Progenitor cell of endocrine pancreas (in vitro differentiated cells): ENCODE results near the gene AK9. TPM values are rescaled to one million over a fixed set of nuclear protein-coding genes. Genes with fewer than 3 reads are reported as not detected.
A peak's percentile ranks its signal among the peaks of the same experiment; 100 is the strongest.
"Not testable (repeated sequence)": the region's sequence is repeated elsewhere in the genome, so short reads cannot be mapped to it uniquely, and the experiment has no call there.

Experiments
- DNase-seq: peaks from one replicate; pipeline ENCODE4 v3.0.0; 2021; ENCODE audit warnings: low spot score; ENCODE audit not compliant: unreplicated experiment
- H3K27ac Mint-ChIP-seq: 2 replicates; pipeline ENCODE4 v1.8.0; 2021; ENCODE audit warnings: mild to moderate bottlenecking, moderate library complexity, mixed read lengths
- H3K27me3 Mint-ChIP-seq: 2 replicates; pipeline ENCODE4 v1.8.0; 2021; ENCODE audit warnings: mixed read lengths
- H3K36me3 Mint-ChIP-seq: 2 replicates; pipeline ENCODE4 v1.8.0; 2022; ENCODE audit warnings: mixed read lengths; ENCODE audit not compliant: insufficient read depth
- H3K4me1 Mint-ChIP-seq: 2 replicates; pipeline ENCODE4 v1.8.0; 2021; ENCODE audit warnings: low read depth, mixed read lengths
- H3K4me3 Mint-ChIP-seq: 2 replicates; pipeline ENCODE4 v1.8.0; 2021; ENCODE audit warnings: low read depth, mild to moderate bottlenecking, moderate library complexity, mixed read lengths
- H3K9me3 Mint-ChIP-seq: 2 replicates; pipeline ENCODE4 v1.8.0; 2021; ENCODE audit warnings: low read depth, mixed read lengths
- total RNA-seq: library from RNA; stranded (reverse); gene quantifications from 2 replicates; pipeline ENCODE4 v1.2.1, GENCODE V29; 2021
- TF ChIP-seq, protein P1 (sequence below): fragments of 200-600 bp; sonication (generic); IDR thresholded peaks from one replicate; pipeline ENCODE4 v1.5.0; 2021; ENCODE audit warnings: antibody characterized with exemption, mild to moderate bottlenecking; ENCODE audit not compliant: unreplicated experiment

AK9 gene
- total RNA-seq, 1 donor from 2014 or later = 12.8 TPM

DNA sequence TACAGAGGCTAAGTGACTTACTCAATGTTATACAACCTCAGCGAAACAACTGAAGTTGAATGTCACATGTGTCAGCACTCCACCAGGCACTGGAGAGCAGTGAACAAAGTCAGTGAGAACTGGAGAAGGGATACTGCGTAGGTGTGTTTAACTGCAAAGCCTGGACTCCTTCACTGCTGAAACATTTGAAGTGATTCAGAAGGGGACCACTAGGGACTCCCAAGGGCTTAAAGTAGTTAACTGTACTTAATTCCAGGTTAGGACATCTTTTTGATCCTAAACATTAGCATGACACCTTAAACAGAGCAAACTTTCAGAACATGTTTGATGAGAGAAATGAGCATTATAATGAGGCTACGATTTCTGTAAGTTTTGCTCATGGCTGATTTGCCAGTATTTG lies 163.0 kb downstream of the AK9 start:
- no peaks in the 10 kb centered on the region for H3K4me1 Mint-ChIP-seq
- peaks cover 11% of the 10 kb centered on the region for H3K9me3 Mint-ChIP-seq
- H3K27ac Mint-ChIP-seq = no peak overlapping the region
- DNase-seq = no peak
- no peaks in the 10 kb centered on the region for H3K27me3 Mint-ChIP-seq
- H3K4me3 Mint-ChIP-seq = no peak overlapping the region
- H3K36me3 Mint-ChIP-seq = peaks cover 4% of the 10 kb centered on the region
- TF ChIP-seq, protein P1, sequence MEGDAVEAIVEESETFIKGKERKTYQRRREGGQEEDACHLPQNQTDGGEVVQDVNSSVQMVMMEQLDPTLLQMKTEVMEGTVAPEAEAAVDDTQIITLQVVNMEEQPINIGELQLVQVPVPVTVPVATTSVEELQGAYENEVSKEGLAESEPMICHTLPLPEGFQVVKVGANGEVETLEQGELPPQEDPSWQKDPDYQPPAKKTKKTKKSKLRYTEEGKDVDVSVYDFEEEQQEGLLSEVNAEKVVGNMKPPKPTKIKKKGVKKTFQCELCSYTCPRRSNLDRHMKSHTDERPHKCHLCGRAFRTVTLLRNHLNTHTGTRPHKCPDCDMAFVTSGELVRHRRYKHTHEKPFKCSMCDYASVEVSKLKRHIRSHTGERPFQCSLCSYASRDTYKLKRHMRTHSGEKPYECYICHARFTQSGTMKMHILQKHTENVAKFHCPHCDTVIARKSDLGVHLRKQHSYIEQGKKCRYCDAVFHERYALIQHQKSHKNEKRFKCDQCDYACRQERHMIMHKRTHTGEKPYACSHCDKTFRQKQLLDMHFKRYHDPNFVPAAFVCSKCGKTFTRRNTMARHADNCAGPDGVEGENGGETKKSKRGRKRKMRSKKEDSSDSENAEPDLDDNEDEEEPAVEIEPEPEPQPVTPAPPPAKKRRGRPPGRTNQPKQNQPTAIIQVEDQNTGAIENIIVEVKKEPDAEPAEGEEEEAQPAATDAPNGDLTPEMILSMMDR = peak; percentile 52

GRCh38 chr6:109526905-109527628 lies 163.9 kb downstream of the AK9 start:
- no peaks in the 10 kb centered on the region for H3K27me3 Mint-ChIP-seq
- no peak overlapping the region for H3K27ac Mint-ChIP-seq
- peaks cover 4% of the 10 kb centered on the region for H3K36me3 Mint-ChIP-seq
- peak; percentile 22 for DNase-seq
- TF ChIP-seq, protein P1 = peak; percentile 66
- H3K4me1 Mint-ChIP-seq = no peaks in the 10 kb centered on the region
- H3K9me3 Mint-ChIP-seq = peaks cover 11% of the 10 kb centered on the region
- H3K4me3 Mint-ChIP-seq = no peak overlapping the region

GRCh38 chr6:109524129-109524528 lies 166.9 kb downstream of the AK9 start:
- H3K27me3 Mint-ChIP-seq = no peaks in the 10 kb centered on the region
- no peak overlapping the region for H3K4me3 Mint-ChIP-seq
- H3K4me1 Mint-ChIP-seq = no peaks in the 10 kb centered on the region
- H3K27ac Mint-ChIP-seq = no peak overlapping the region
- peaks cover 11% of the 10 kb centered on the region for H3K9me3 Mint-ChIP-seq
- TF ChIP-seq, protein P1 = no peak
- no peak for DNase-seq
- peaks cover 4% of the 10 kb centered on the region for H3K36me3 Mint-ChIP-seq

- TF ChIP-seq, protein P1 = no peak
- DNase-seq = no peak
- no peak overlapping the region for H3K27ac Mint-ChIP-seq
- peaks cover 4% of the 10 kb centered on the region for H3K36me3 Mint-ChIP-seq
- no peaks in the 10 kb centered on the region for H3K4me1 Mint-ChIP-seq
- H3K27me3 Mint-ChIP-seq = no peaks in the 10 kb centered on the region
- H3K9me3 Mint-ChIP-seq = peaks cover 11% of the 10 kb centered on the region
- no peak overlapping the region for H3K4me3 Mint-ChIP-seq
These were observed 167.5 kb downstream of the AK9 start for GRCh38 chr6:109523478-109523877.

- no peak for DNase-seq
- H3K4me1 Mint-ChIP-seq = no peaks in the 10 kb centered on the region
- no peak overlapping the region for H3K4me3 Mint-ChIP-seq
- TF ChIP-seq, protein P1 = no peak
- H3K27ac Mint-ChIP-seq = no peak overlapping the region
- H3K36me3 Mint-ChIP-seq = peaks cover 4% of the 10 kb centered on the region
- H3K9me3 Mint-ChIP-seq = peaks cover 11% of the 10 kb centered on the region
- no peaks in the 10 kb centered on the region for H3K27me3 Mint-ChIP-seq
These were observed 169.9 kb downstream of the AK9 start for GRCh38 chr6:109521080-109521479.

GRCh38 chr6:109519647-109520046 lies 171.4 kb downstream of the AK9 start:
- peaks cover 11% of the 10 kb centered on the region for H3K9me3 Mint-ChIP-seq
- not testable (repeated sequence) for H3K4me1 Mint-ChIP-seq, H3K4me3 Mint-ChIP-seq, H3K36me3 Mint-ChIP-seq, DNase-seq, H3K27ac Mint-ChIP-seq, H3K27me3 Mint-ChIP-seq
